T47D (cell line): ENCODE data around the gene SLC30A7.

Experiments used
- DNase-seq, 2 experiments: peaks; one replicate each; pipeline versions ENCODE4 v3.0.0 to v3.0.0-alpha.2; 2011 to 2012; ENCODE audit warnings: low read depth in 1 of 2, low spot score in 1 of 2
- JUND ChIP-seq: IDR thresholded peaks from 2 replicates; pipeline ENCODE4 v1.6.1; 2012; ENCODE audit warnings: low read depth
- in situ Hi-C: cut with HindIII; loops from 2 replicates; pipeline ENCODE4 v1.10.0; 2016; ENCODE audit warnings: low sequenced_read_pairs, low pct_unique_long_range_greater_than_20kb

The SLC30A7 gene

DNA sequence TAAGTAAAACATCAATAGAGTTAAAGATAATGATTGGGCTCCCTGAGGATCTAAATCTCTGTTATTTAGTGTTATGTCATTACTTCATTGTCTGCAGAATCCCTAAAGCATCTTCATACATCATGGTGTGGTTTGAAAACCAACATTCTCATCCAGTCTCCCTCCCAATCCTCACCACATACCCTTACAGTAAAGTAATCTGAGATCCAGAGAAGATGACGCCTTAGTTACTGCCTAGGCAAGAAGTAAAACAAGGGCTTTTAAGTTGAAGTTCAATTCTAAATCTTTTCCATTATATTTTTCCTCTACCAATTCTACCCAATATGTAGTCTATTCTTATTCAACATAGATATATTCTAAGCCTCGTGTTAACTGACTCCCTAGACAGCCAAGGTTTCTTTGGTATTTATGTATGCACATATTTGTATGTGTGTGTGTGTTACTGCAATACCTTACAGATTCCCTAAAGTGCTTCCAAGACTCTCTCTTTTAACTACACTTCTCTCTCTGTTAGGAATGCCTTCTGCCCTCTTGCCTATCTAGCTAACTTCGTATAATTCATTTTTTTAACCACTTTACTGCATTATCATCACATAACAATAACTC, 112.4 kb downstream of the SLC30A7 start:
- in situ Hi-C loops, result no loop called here
- no peak for DNase-seq
- TF ChIP-seq JUND, result no peak

DNA sequence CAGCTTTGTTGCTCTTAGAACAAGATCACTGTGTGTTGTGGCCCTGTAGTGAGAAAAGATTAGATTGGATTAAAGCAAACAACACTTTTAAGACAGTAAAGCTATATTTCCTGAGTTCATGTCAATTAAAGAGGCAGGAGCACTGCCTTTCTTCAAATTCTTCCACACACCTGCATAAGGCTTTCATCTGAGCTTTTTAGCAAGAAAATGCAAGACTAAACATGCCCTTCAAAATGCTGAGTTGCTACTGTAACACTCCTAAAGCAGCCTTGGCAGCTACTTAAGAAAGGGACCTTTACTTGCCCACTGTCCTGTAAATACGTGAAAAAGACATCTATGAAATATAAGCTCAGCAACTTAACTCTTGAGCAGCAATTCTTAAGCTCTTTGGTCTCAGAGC, 117.9 kb downstream of the SLC30A7 start:
- TF ChIP-seq JUND, result no peak
- DNase-seq, result no peak
- in situ Hi-C loops, result no loop called here

GRCh38 chr1:101017448-101017847, 121.6 kb downstream of the SLC30A7 start:
- no peak for DNase-seq
- TF ChIP-seq JUND, result no peak
- in situ Hi-C loops, result no loop called here

GRCh38 chr1:101022294-101022693, 126.4 kb downstream of the SLC30A7 start:
- in situ Hi-C loops, result no loop called here
- no peak for TF ChIP-seq JUND
- no peak for DNase-seq

DNA sequence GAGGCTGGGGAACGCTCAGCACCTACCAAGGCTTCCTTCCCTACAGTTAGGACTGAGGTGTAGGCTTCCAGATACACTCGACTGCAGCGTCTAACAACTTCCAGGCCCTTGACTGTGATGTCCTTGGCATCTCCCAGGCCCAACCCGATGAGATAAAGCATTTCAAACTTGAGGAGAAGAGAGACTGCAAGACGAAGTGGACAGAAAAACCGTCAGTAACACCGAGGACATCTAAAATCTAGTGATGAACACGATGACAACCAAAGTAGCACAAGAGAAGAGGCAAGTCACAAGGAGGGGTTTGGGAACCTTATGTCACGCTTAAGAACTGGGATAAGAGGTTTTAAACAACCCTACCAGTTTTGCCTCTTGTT, 129.4 kb downstream of the SLC30A7 start:
- DNase-seq, result peak in 1 of 2 experiments; percentile 6
- TF ChIP-seq JUND, result no peak
- in situ Hi-C loops, result no loop called here

DNA sequence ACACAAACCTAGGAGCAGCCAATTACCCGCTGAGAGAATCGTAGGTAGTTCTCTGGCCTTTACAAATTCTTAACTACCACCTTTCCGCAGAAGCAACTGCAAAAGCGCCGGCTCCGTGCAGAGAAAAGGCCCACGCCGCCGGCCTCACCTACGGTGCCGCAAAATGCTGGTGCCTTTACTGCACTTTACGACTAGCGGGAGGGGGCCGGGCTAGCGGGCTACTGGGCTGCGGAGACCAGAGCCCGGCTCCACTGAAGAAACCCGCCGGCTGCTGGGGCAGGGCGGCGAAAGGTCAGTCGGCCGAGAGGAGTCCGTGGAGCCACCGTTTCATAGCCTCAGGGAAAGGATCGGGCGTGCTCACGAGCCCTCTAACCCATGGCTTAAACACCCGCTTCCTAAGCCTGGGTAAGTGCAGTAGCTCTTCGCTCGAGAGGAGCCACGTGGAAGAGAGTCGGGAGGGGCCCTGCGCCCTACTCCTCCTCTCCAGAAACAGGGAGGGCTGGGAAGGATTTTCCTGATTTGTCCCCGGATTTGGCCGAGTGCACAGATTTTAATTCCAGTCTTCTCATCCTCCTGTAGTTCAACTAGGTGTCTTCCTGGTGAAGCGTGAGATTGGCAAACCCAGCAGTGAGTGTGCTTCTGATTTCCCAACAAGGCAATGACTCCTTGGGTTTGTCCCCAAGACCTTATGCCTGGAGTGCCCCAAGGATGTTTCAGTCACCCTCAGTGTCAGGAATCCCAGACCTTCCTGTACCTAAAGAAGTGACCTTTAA, 130.0 kb downstream of the SLC30A7 start, which contains the start of gene DPH5:
Gene DPH5, minus strand, starts transcription at position 128 of the 773 bp plus-strand sequence. CDS start 341 bp downstream, outside the sequence.
- DNase-seq, result peak; percentile 16 to 89
- in situ Hi-C loops, result no loop called here
- TF ChIP-seq JUND, result no peak

- in situ Hi-C loops, result no loop called here
- no peak for TF ChIP-seq JUND
- no peak for DNase-seq
Measured at GRCh38 chr1:101026430-101026788, 130.5 kb downstream of the SLC30A7 start.

DNA sequence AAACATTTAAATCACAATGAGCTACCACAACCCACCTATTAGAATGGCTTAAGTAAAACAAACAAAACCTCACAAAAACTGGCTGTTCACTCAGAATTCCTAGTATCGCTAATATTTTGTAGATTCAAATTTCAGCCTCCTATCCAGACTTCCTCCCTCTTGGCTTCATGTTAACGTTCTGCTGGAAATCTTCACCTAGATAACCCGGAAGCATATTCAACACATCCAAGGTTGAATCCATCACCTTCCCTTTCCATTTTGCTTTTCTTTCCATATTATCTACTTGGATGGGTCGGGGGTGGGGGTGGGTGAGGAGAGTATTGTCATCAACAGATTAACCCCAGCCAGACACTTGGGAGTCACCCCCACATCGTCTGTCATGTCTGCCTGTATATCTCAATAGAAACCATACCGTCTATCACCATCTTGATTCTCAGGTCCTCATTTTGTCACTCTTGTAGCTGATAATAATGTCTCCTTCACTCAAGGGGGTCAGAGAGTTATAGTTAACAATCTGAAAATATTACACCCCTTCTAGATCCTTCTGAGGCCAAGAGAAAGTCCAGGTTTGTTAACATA, 131.4 kb downstream of the SLC30A7 start:
- TF ChIP-seq JUND, result no peak
- no peak for DNase-seq
- in situ Hi-C loops, result no loop called here

- DNase-seq, result no peak
Measured at GRCh38 chr1:101028466-101028865, 132.6 kb downstream of the SLC30A7 start.

GRCh38 chr1:101029184-101029583, 133.3 kb downstream of the SLC30A7 start:
- in situ Hi-C loops, result no loop called here
- TF ChIP-seq JUND, result no peak
- DNase-seq, result no peak

More at GRCh38 chr1:101028466-101028865, 132.6 kb downstream of the SLC30A7 start:
- in situ Hi-C loops, result no loop called here
- TF ChIP-seq JUND, result no peak

DNA sequence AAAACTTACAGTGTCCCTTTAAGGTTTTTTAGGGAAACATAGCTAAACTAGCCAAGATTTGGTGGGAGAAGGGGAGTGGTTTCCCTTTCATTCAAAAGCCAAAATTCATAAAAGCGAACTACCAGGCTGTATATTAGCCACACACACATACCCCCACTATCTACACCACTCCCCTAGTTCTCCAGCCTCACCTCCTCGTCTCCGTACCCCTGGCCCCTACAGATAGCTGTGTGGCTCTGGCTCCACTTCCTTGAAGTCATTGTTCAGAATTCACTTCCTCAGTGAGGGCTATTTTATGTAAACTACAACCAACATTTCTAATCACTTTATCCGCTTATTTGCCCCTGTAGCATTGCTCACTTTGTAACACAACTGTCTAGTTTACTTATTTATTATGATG, 135.0 kb downstream of the SLC30A7 start:
- DNase-seq, result no peak
- in situ Hi-C loops, result no loop called here
- no peak for TF ChIP-seq JUND
